ENCODE results near the gene ASXL2.

Gene ASXL2

GRCh38 chr2:25749676-25750075 lies 128.6 kb downstream of the ASXL2 start:
- H3K27me3 ChIP-seq (ENCODE audit: insufficient read depth, poor library complexity, severe bottlenecking), result no peaks in the 10 kb centered on the region
- no peak overlapping the region for H3K4me3 ChIP-seq (replicated peaks; ENCODE audit: insufficient read depth, low read length)
- peak in 1 of 2 experiments; percentile 73 for DNase-seq (ENCODE audit: low read depth in 1 of 2, low spot score in 1 of 2)
- H3K27ac ChIP-seq (replicated peaks), result peak overlapping the region; percentile 55
- TF ChIP-seq POLR2AphosphoS5 (IDR thresholded peaks at IDR 0.05; ENCODE audit: low read depth) (peak; percentile 35; the same call in 1 of the 2 replicates), GABPA (IDR thresholded peaks at IDR 0.05; ENCODE audit: low read depth) (no peak), REST (IDR thresholded peaks at IDR 0.05; ENCODE audit: insufficient replicate concordance, low read depth) (no peak), SPI1 (IDR thresholded peaks at IDR 0.05; ENCODE audit: borderline replicate concordance, low read depth) (peak; percentile 65; the same call in 1 of the 2 replicates)

GRCh38 chr2:25744055-25744454 lies 134.2 kb downstream of the ASXL2 start:
- TF ChIP-seq GABPA (IDR thresholded peaks at IDR 0.05; ENCODE audit: low read depth), result no peak
- no peak for TF ChIP-seq CTCF (IDR thresholded peaks at IDR 0.05; ENCODE audit: insufficient read depth, low read length)
- no peak for TF ChIP-seq SPI1 (IDR thresholded peaks at IDR 0.05; ENCODE audit: borderline replicate concordance, low read depth)
- no peak for TF ChIP-seq REST (IDR thresholded peaks at IDR 0.05; ENCODE audit: insufficient replicate concordance, low read depth)
- TF ChIP-seq POLR2AphosphoS5 (IDR thresholded peaks at IDR 0.05; ENCODE audit: low read depth), result no peak
- Histone ChIP-seq H3K4me3 (replicated peaks; ENCODE audit: insufficient read depth, low read length) (no peak overlapping the region), H3K27ac (replicated peaks) (peak overlapping the region; percentile 88), H3K27me3 (ENCODE audit: insufficient read depth, poor library complexity, severe bottlenecking) (no peaks in the 10 kb centered on the region)
- no peak for DNase-seq (ENCODE audit: low read depth in 1 of 2, low spot score in 1 of 2)

- H3K27me3 ChIP-seq (ENCODE audit: insufficient read depth, poor library complexity, severe bottlenecking), result no peaks in the 10 kb centered on the region
- H3K27ac ChIP-seq (replicated peaks), result peak overlapping the region; percentile 88
- H3K4me3 ChIP-seq (replicated peaks; ENCODE audit: insufficient read depth, low read length), result no peak overlapping the region
- DNase-seq (ENCODE audit: low read depth in 1 of 2, low spot score in 1 of 2), result peak; percentile 46 to 89
- no peak for TF ChIP-seq REST (IDR thresholded peaks at IDR 0.05; ENCODE audit: insufficient replicate concordance, low read depth)
- TF ChIP-seq SPI1 (IDR thresholded peaks at IDR 0.05; ENCODE audit: borderline replicate concordance, low read depth), result peak; percentile 95
- no peak for TF ChIP-seq CTCF (IDR thresholded peaks at IDR 0.05; ENCODE audit: insufficient read depth, low read length)
- TF ChIP-seq POLR2AphosphoS5 (IDR thresholded peaks at IDR 0.05; ENCODE audit: low read depth), result 0 out of 2 replicates have a peak, but pooled peaks have one; percentile 10
- TF ChIP-seq GABPA (IDR thresholded peaks at IDR 0.05; ENCODE audit: low read depth), result no peak
Measured at GRCh38 chr2:25743132-25743830, 135.0 kb downstream of the ASXL2 start.
